Upper lobe of left lung (tissue), 6 donors: Measurements from ENCODE around the gene ERMN. TPM values are rescaled to one million over a fixed set of nuclear protein-coding genes. Genes with fewer than 3 reads are reported as not detected.

ENCODE experiments used
- ATAC-seq, 2 donors: fragments of 200-7000 bp; cut with Tn5 transposase; one replicate each; pipeline ENCODE4 v1.9.1; 2022; ENCODE audit warnings: mild to moderate bottlenecking in 2 of 2, moderate library complexity in 2 of 2; ENCODE audit not compliant: low FRiP score in 2 of 2
- DNase-seq, 2 donors: peaks; one replicate each; pipeline ENCODE4 v3.0.0-alpha.2; 2019 to 2020
- H3K27ac ChIP-seq, 4 donors: fragments of 200-600 bp; sonication (generic); one replicate each; pipeline ENCODE4 v1.5.1; 2016 to 2019
- H3K27me3 ChIP-seq, 4 donors: fragments of 200-600 bp; sonication (generic); one replicate each; pipeline ENCODE4 v1.5.1; 2017 to 2019
- H3K36me3 ChIP-seq, 4 donors: fragments of 200-600 bp; sonication (generic); one replicate each; pipeline ENCODE4 v1.5.1; 2016 to 2019
- H3K4me1 ChIP-seq, 4 donors: fragments of 200-600 bp; sonication (generic); one replicate each; pipeline ENCODE4 v1.5.1; 2018 to 2019
- H3K4me3 ChIP-seq, 4 donors: fragments of 200-600 bp; sonication (generic); one replicate each; pipeline ENCODE4 v1.5.1; 2017 to 2019; ENCODE audit warnings: mild to moderate bottlenecking in 2 of 4, moderate library complexity in 1 of 4
- H3K9me3 ChIP-seq, 4 donors: fragments of 200-600 bp; sonication (generic); one replicate each; pipeline ENCODE4 v1.5.1; 2018 to 2019
- EP300 ChIP-seq, 4 donors: sonication (generic); formaldehyde crosslinking; IDR thresholded peaks; one replicate each; pipeline ENCODE4 v1.5.1; 2017; ENCODE audit warnings: antibody characterized with exemption in 4 of 4, control low read depth in 2 of 4
- POLR2A ChIP-seq, 4 donors: fragments of 450-650 bp; IDR thresholded peaks; one replicate each; pipeline ENCODE4 v1.5.1; 2016 to 2017; ENCODE audit warnings: antibody characterized with exemption in 4 of 4, mild to moderate bottlenecking in 2 of 4
- POLR2AphosphoS5 ChIP-seq, 2 donors: sonication (generic); formaldehyde crosslinking; IDR thresholded peaks; one replicate each; pipeline ENCODE4 v1.5.1; 2017; ENCODE audit warnings: antibody characterized with exemption in 2 of 2
- WGBS, 2 donors: methylation state at CpG; one replicate each; pipeline ENCODE4 v1.1.5; 2017 to 2018; 5-methylcytosine and 5-hydroxymethylcytosine counted together
- total RNA-seq, 6 donors: library from RNA; depleted of rRNA in 4 of 6; stranded (reverse); fragments of >200 nt in 4 of 6; gene quantifications; one replicate each; pipeline versions ENCODE4 v1.1.0 to v1.2.1, GENCODE V29; 2016 to 2021
- TF ChIP-seq, protein P1 (sequence below), 6 experiments: fragments of 450-650 bp in 4 of 6; fragments of 200-600 bp in 2 of 6; sonication (generic) in 2 of 6; IDR thresholded peaks; one replicate each; pipeline ENCODE4 v1.5.1; 2016 to 2019; ENCODE audit warnings: antibody characterized with exemption in 6 of 6
- donor health status: DM: no; HTN: no; CAD: no; lungs with moderate emphysema.
- donor health status: DM: no; HTN: yes; CAD: no; lungs with severe emphysema.

Gene ERMN
- total RNA-seq, 6 donors from 2014 or later: 0.07 to 5.2 (median 0.78) TPM

DNA sequence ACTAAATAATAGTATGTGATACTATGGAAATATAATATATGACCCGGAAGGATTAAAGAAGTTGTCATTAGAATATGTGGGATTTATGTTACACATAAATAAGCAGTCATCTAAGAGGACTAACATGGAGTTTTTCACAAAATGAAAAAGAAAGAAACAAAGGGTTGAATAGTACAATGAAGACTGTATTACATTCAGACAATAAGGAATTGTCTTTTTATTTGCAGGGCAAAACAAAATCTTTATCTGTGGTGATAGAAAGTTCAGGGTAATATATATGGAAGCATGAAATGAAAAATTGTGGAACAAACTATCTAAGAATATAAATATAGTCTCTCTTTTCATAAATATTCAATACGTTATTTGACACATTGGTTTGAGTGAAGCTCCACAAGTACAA lies 5.8 kb downstream of the ERMN start:
- whole genome bisulfite sequencing, 2 donors: 91% methylated on average over 2 of the region's 2 CpGs
- no peaks in the 10 kb centered on the region for H3K36me3 ChIP-seq
- no peak for TF ChIP-seq POLR2AphosphoS5 (IDR thresholded peaks at IDR 0.05)
- TF ChIP-seq EP300 (IDR thresholded peaks at IDR 0.05): no peak
- DNase-seq (no peak), ATAC-seq (no peak)
- no peaks in the 10 kb centered on the region for H3K27me3 ChIP-seq
- no peak overlapping the region for H3K27ac ChIP-seq
- no peaks in the 10 kb centered on the region for H3K4me1 ChIP-seq
- no peak overlapping the region for H3K4me3 ChIP-seq
- no peaks in the 10 kb centered on the region for H3K9me3 ChIP-seq

DNA sequence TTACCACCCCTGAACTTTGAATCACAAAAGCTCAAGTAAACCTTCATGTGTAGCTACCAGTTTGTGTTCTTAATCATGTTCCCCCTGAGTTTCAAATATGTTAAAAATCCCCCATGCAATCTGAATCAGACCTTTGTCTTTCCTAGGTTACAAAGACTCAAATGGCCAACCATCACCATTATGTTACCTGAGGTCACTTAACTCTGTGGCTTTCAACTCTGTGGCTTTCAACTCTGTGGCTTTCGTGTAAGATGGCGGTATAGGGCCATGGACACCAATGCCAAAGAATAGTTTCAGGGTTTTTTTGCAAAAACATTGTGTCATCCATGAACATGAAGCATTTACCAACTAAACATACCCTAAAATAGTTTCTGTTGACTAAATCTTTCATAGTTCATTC lies 6.7 kb downstream of the ERMN start:
- no peaks in the 10 kb centered on the region for H3K27me3 ChIP-seq
- H3K9me3 ChIP-seq: no peaks in the 10 kb centered on the region
- DNase-seq (no peak), ATAC-seq (no peak)
- no peak overlapping the region for H3K27ac ChIP-seq
- no peak overlapping the region for H3K4me3 ChIP-seq
- 94 to 98% methylated on average over 2 of the region's 2 CpGs for WGBS, 2 donors
- H3K4me1 ChIP-seq: no peaks in the 10 kb centered on the region
- no peaks in the 10 kb centered on the region for H3K36me3 ChIP-seq
- TF ChIP-seq EP300 (IDR thresholded peaks at IDR 0.05) (no peak), POLR2A (IDR thresholded peaks at IDR 0.05) (no peak), POLR2AphosphoS5 (IDR thresholded peaks at IDR 0.05) (no peak)
- TF ChIP-seq, protein P1, sequence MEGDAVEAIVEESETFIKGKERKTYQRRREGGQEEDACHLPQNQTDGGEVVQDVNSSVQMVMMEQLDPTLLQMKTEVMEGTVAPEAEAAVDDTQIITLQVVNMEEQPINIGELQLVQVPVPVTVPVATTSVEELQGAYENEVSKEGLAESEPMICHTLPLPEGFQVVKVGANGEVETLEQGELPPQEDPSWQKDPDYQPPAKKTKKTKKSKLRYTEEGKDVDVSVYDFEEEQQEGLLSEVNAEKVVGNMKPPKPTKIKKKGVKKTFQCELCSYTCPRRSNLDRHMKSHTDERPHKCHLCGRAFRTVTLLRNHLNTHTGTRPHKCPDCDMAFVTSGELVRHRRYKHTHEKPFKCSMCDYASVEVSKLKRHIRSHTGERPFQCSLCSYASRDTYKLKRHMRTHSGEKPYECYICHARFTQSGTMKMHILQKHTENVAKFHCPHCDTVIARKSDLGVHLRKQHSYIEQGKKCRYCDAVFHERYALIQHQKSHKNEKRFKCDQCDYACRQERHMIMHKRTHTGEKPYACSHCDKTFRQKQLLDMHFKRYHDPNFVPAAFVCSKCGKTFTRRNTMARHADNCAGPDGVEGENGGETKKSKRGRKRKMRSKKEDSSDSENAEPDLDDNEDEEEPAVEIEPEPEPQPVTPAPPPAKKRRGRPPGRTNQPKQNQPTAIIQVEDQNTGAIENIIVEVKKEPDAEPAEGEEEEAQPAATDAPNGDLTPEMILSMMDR (IDR thresholded peaks at IDR 0.05): no peak

DNA sequence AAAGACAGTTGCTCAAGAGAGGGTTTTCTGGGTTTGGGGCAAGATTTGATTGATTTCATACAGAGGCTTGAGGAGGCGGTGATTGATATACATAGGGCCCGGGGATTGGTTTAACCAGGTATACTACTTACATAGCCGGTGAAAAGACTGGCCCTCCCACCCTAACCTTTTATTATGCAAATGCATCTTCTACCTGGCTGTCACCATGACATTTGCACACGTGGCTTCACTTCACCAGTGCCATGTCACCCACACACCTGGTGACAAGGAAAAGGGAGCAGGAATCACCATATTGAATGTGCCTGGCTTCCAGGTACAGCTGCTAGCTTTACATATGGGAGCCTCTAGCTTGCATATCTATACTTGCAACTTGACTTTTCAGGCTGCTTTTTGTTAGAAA lies 9.7 kb downstream of the ERMN start:
- Histone ChIP-seq H3K9me3 (no peaks in the 10 kb centered on the region), H3K27me3 (no peaks in the 10 kb centered on the region), H3K36me3 (no peaks in the 10 kb centered on the region), H3K27ac (no peak overlapping the region), H3K4me1 (no peaks in the 10 kb centered on the region), H3K4me3 (no peak overlapping the region)
- ATAC-seq (no peak), DNase-seq (no peak)
- 81 to 83% methylated on average over 4 of the region's 4 CpGs for WGBS, 2 donors
- TF ChIP-seq POLR2AphosphoS5 (IDR thresholded peaks at IDR 0.05) (no peak), EP300 (IDR thresholded peaks at IDR 0.05) (no peak)
- TF ChIP-seq, protein P1 (IDR thresholded peaks at IDR 0.05): no peak

DNA sequence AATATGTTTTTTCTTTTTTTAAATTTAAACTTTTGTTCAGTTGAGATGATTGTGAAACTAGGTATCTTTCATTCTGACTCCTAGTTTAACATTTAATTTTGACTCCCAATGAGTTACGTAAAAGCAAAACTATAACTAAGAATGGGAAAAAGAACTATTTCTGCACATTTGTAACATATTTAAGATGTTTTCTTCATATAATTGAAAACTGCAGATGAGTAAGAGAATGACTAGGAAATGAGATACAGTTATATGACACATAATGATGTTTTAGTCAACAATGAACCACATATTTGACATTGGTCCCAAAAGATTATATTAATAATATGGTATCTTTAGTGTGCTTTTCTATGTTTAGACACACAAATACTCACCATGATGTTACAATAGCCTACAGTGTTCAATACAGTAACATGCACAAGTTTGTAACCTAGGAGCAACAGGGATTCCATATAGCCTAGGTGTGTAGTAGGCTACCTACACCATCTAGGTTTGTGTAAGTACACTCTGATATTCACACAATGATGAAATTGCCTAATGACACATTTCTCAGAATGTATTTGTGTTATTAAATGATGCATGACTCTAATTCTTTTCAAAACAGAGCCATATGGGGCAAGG lies 12.6 kb downstream of the ERMN start:
- Histone ChIP-seq H3K9me3 (no peaks in the 10 kb centered on the region), H3K4me3 (no peak overlapping the region), H3K36me3 (no peaks in the 10 kb centered on the region), H3K27me3 (no peaks in the 10 kb centered on the region), H3K4me1 (no peaks in the 10 kb centered on the region), H3K27ac (no peak overlapping the region)
- DNase-seq (no peak), ATAC-seq (no peak)
- WGBS, 2 donors: 88 to 94% methylated on average over 1 of the region's 1 CpG
- TF ChIP-seq POLR2A (IDR thresholded peaks at IDR 0.05) (no peak), POLR2AphosphoS5 (IDR thresholded peaks at IDR 0.05) (no peak), EP300 (IDR thresholded peaks at IDR 0.05) (no peak)
- TF ChIP-seq, protein P1 (IDR thresholded peaks at IDR 0.05): no peak

DNA sequence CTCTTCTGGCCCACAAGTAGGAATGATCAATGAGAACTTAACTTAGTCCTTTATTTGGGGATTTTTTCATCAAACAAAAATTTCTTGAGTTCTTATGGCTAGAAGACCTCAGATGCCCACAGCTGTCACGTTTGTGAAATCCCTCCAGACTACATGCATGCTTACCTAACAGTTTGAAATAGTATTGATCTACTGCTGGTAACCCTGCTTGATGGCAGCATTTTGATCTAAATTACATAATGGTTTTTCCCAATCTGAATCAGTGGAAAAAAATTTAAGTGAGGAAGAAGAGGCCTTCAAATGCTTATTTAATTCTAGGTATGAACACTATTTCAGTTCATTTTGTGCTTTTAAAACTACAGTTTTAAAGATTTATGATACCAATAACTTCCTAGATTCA lies 13.9 kb downstream of the ERMN start:
- H3K27ac ChIP-seq: no peak overlapping the region
- ATAC-seq: no peak
- H3K4me1 ChIP-seq: no peaks in the 10 kb centered on the region
- no peak overlapping the region for H3K4me3 ChIP-seq
- TF ChIP-seq EP300 (IDR thresholded peaks at IDR 0.05) (no peak), POLR2AphosphoS5 (IDR thresholded peaks at IDR 0.05) (no peak), POLR2A (IDR thresholded peaks at IDR 0.05) (no peak)
- TF ChIP-seq, protein P1 (IDR thresholded peaks at IDR 0.05): no peak
- DNase-seq: no peak
- H3K9me3 ChIP-seq: no peaks in the 10 kb centered on the region
- H3K27me3 ChIP-seq: no peaks in the 10 kb centered on the region
- WGBS, 2 donors: 65 to 77% methylated on average over 1 of the region's 1 CpG
- no peaks in the 10 kb centered on the region for H3K36me3 ChIP-seq
